Keratinocyte (primary cell): ENCODE results near the gene HSPA12B. TPM values are rescaled to one million over a fixed set of nuclear protein-coding genes. Genes with fewer than 3 reads are reported as not detected.

Experiments
- DNase-seq: peaks from one replicate; pipeline ENCODE4 v3.0.0-alpha.2; 2011; ENCODE audit warnings: low read depth, missing footprints, low spot score
- FAIRE-seq: peaks from 2 replicates; lab custom pipeline; 2011; peaks lifted over from hg19 to GRCh38; lab: Jason Lieb, UNC
- H2AFZ ChIP-seq: 2 replicates; pipeline ENCODE4 v1.6.0; 2012; ENCODE audit warnings: low read length, control low read depth, inconsistent platforms; ENCODE audit not compliant: control insufficient read depth
- H3K27ac ChIP-seq: 2 replicates; pipeline ENCODE4 v1.5.1; 2011; ENCODE audit warnings: low read length; ENCODE audit not compliant: control insufficient read depth, insufficient read depth
- H3K27me3 ChIP-seq: 3 replicates; pipeline ENCODE4 v1.6.0; 2011; ENCODE audit warnings: low read length; ENCODE audit not compliant: control insufficient read depth, insufficient read depth; ENCODE audit errors: extremely low read depth
- H3K36me3 ChIP-seq, 2 experiments: 2 replicates in 1 of 2; 3 replicates in 1 of 2; pipeline ENCODE4 v1.5.1; 2011; ENCODE audit warnings: low read length in 2 of 2, mild to moderate bottlenecking in 1 of 2; ENCODE audit not compliant: control insufficient read depth in 2 of 2, insufficient read depth in 2 of 2; ENCODE audit errors: extremely low read depth in 1 of 2
- H3K4me1 ChIP-seq: 3 replicates; pipeline ENCODE4 v1.5.1; 2011; ENCODE audit warnings: low read length; ENCODE audit not compliant: control insufficient read depth, insufficient read depth; ENCODE audit errors: extremely low read depth
- H3K4me2 ChIP-seq: 3 replicates; pipeline ENCODE4 v1.6.0; 2011; ENCODE audit warnings: low read depth, low read length; ENCODE audit not compliant: control insufficient read depth, insufficient read depth; ENCODE audit errors: extremely low read depth
- H3K4me3 ChIP-seq, 3 experiments: fragments of 200-600 bp in 1 of 3; sonication (generic) in 1 of 3; 2 replicates in 2 of 3; 3 replicates in 1 of 3; pipeline ENCODE4 v1.5.1; 2011 to 2016; ENCODE audit warnings: low read length in 3 of 3, mild to moderate bottlenecking in 3 of 3, control low read depth in 2 of 3, inconsistent platforms in 1 of 3, low read depth in 1 of 3, mixed read lengths in 1 of 3, mixed run types in 1 of 3, moderate library complexity in 1 of 3; ENCODE audit not compliant: control insufficient read depth in 2 of 3, insufficient read depth in 2 of 3; ENCODE audit errors: extremely low read depth in 1 of 3
- H3K79me2 ChIP-seq: 2 replicates; pipeline ENCODE4 v1.6.0; 2012; ENCODE audit warnings: low read length; ENCODE audit not compliant: control insufficient read depth, insufficient read depth
- H3K9ac ChIP-seq: 3 replicates; pipeline ENCODE4 v1.6.0; 2011; ENCODE audit warnings: low read length; ENCODE audit not compliant: control insufficient read depth, insufficient read depth; ENCODE audit errors: extremely low read depth
- H3K9me1 ChIP-seq: 3 replicates; pipeline ENCODE4 v1.6.0; 2011; ENCODE audit warnings: low read length; ENCODE audit not compliant: control insufficient read depth, insufficient read depth; ENCODE audit errors: extremely low read depth
- H3K9me3 ChIP-seq: 2 replicates; pipeline ENCODE4 v1.5.1; 2012; ENCODE audit warnings: low read depth, low read length; ENCODE audit not compliant: control insufficient read depth
- H4K20me1 ChIP-seq: 3 replicates; pipeline ENCODE4 v1.6.0; 2011; ENCODE audit warnings: low read length; ENCODE audit not compliant: control insufficient read depth, insufficient read depth; ENCODE audit errors: extremely low read depth
- EZH2 ChIP-seq: IDR thresholded peaks from one replicate; pipeline ENCODE4 v1.6.1; 2012; ENCODE audit warnings: inconsistent platforms, mild to moderate bottlenecking, low read length, moderate library complexity
- dilution Hi-C: fragments of 300-500 bp; cut with MboI; formaldehyde crosslinking; loops from one replicate; pipeline ENCODE4 v1.7.0; 2020; ENCODE audit warnings: low sequenced_read_pairs; ENCODE audit not compliant: extremely low pct_ligation_motif_present
- polyA plus RNA-seq, 5 experiments: library from polyadenylated mRNA; depleted of rRNA in 3 of 5; stranded (reverse) in 3 of 5; stranded (forward) in 1 of 5; unstranded in 1 of 5; fragments of >200 nt; gene quantifications; 1 replicate in 1 of 5; 2 replicates in 3 of 5; 3 replicates in 1 of 5; pipeline versions ENCODE4 v1.2.1 to v1.2.3, GENCODE V29; 2011 to 2012; ENCODE audit warnings: missing spikeins in 2 of 5, low read depth in 1 of 5, low replicate concordance in 1 of 5
- TF ChIP-seq, protein P1 (sequence below), 3 experiments: IDR thresholded peaks in 1 of 3; conservative IDR thresholded peaks in 1 of 3; optimal IDR thresholded peaks in 1 of 3; 2 replicates in 2 of 3; 3 replicates in 1 of 3; pipeline versions ENCODE3 to v1.5.1; 2011; ENCODE audit warnings: low read length in 3 of 3, mild to moderate bottlenecking in 3 of 3, moderate library complexity in 2 of 3, control low read depth in 1 of 3, inconsistent platforms in 1 of 3; ENCODE audit not compliant: insufficient read depth in 2 of 3; ENCODE audit errors: extremely low read depth in 1 of 3

HSPA12B gene
- polyA plus RNA-seq, 1 donor (not counting 4 experiments of a cell fraction or from before 2014, with no cell fraction given): not detected

DNA sequence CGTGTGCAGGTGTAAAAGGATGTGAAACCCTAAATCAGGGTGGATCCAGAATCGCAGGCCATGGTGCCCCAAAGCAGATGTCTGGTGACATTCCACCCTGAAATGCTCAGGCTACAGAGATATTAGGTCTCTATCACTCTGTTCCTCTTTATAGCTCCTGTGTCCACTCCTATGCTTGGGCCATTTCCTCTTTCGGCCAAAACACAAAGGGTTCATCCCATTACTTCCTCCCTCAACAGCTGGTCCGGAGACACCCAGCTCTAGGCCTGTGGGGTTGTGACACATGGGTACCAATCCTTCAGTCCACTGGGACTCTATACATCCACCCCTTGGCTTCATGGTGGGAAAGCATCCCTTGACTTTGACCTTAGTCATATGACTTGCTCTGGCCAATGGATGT is 18.4 kb upstream of the HSPA12B start:
- TF ChIP-seq EZH2: no peak
- no peaks in the 10 kb centered on the region for H3K36me3 ChIP-seq
- no peaks in the 10 kb centered on the region for H3K27me3 ChIP-seq
- dilution Hi-C loops: no loop called here
- H2AFZ ChIP-seq: no peak overlapping the region
- no peaks in the 10 kb centered on the region for H3K9me1 ChIP-seq
- H3K4me1 ChIP-seq: no peaks in the 10 kb centered on the region
- H3K79me2 ChIP-seq: no peaks in the 10 kb centered on the region
- no peak overlapping the region for H3K4me3 ChIP-seq
- FAIRE-seq (no peak), DNase-seq (no peak)
- H4K20me1 ChIP-seq: no peaks in the 10 kb centered on the region
- H3K9me3 ChIP-seq: no peaks in the 10 kb centered on the region
- no peak overlapping the region for H3K9ac ChIP-seq
- no peak overlapping the region for H3K27ac ChIP-seq
- no peak overlapping the region for H3K4me2 ChIP-seq

DNA sequence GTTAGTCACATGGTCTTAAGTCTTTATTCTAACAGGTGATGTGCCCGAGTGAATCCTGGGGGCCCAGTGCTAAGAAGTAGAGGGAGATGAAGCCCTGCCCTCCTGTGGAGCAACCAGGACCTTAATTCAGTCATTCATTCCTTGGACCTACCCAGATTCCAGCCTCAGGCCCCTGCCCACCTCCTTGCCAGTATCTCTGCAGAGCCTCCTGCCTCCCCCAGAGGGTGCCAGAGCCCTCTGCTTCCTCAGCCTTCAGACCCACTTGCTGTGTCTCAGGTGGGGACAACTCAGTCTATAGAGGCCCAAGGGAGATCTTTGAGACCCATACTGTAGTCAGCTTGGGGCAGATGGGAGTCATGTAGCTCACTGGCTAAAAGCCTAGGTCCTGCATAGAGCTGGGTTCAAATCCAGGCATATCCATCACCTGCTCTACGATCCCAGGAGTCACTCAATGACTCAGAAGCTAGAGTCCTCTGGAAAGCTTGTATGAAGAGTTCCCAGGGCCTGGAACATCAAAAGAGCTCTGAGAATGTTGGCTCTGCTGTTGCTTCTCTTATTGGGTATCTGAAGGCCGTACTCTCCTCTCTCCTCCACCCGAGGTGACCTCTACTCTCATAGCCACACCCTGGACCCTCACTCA is 16.2 kb upstream of the HSPA12B start:
- Histone ChIP-seq H3K9ac (no peak overlapping the region), H3K4me2 (no peak overlapping the region), H3K4me3 (no peak overlapping the region), H3K79me2 (no peaks in the 10 kb centered on the region), H3K27me3 (no peaks in the 10 kb centered on the region), H3K4me1 (no peaks in the 10 kb centered on the region), H4K20me1 (no peaks in the 10 kb centered on the region), H3K9me1 (no peaks in the 10 kb centered on the region), H2AFZ (no peak overlapping the region), H3K27ac (no peak overlapping the region), H3K36me3 (no peaks in the 10 kb centered on the region), H3K9me3 (no peaks in the 10 kb centered on the region)
- dilution Hi-C loops: no loop called here
- no peak for TF ChIP-seq EZH2
- TF ChIP-seq, protein P1, sequence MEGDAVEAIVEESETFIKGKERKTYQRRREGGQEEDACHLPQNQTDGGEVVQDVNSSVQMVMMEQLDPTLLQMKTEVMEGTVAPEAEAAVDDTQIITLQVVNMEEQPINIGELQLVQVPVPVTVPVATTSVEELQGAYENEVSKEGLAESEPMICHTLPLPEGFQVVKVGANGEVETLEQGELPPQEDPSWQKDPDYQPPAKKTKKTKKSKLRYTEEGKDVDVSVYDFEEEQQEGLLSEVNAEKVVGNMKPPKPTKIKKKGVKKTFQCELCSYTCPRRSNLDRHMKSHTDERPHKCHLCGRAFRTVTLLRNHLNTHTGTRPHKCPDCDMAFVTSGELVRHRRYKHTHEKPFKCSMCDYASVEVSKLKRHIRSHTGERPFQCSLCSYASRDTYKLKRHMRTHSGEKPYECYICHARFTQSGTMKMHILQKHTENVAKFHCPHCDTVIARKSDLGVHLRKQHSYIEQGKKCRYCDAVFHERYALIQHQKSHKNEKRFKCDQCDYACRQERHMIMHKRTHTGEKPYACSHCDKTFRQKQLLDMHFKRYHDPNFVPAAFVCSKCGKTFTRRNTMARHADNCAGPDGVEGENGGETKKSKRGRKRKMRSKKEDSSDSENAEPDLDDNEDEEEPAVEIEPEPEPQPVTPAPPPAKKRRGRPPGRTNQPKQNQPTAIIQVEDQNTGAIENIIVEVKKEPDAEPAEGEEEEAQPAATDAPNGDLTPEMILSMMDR (optimal IDR thresholded peaks at IDR 0.05 in 1 of 3, IDR thresholded peaks at IDR 0.05 in 1 of 3, conservative IDR thresholded peaks at IDR 0.05 in 1 of 3; ENCODE audit: extremely low read depth in 1 of 3, insufficient read depth in 2 of 3, low read length in 3 of 3): peak; percentile 76 to 80 (median 79)
- DNase-seq: no peak
- FAIRE-seq: no peak

DNA sequence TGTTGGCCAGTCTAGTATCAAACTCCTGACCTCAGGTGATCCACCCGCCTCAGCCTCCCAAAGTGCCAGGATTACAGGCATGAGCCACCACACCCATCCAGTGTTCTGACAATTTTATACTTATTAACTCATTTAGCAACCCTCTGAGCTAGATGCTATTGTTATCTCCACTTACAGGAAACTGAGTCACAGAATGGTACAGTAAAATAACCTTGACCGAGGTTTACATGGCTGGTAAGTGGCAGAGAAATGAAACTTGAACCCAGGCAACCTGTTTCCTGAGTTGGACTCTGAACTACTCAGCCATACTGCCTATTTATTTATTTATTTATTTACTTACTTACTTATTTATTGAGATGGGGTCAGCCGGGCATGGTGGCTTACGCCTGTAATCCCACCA is 13.4 kb upstream of the HSPA12B start:
- Histone ChIP-seq H4K20me1 (no peaks in the 10 kb centered on the region), H3K36me3 (no peaks in the 10 kb centered on the region), H3K9me3 (no peaks in the 10 kb centered on the region), H3K9ac (no peak overlapping the region), H3K9me1 (no peaks in the 10 kb centered on the region), H3K27me3 (no peaks in the 10 kb centered on the region), H3K4me1 (no peaks in the 10 kb centered on the region), H3K4me3 (no peak overlapping the region), H2AFZ (no peak overlapping the region), H3K79me2 (no peaks in the 10 kb centered on the region), H3K27ac (no peak overlapping the region), H3K4me2 (no peak overlapping the region)
- no peak for FAIRE-seq
- no peak for TF ChIP-seq EZH2
- TF ChIP-seq, protein P1 (optimal IDR thresholded peaks at IDR 0.05 in 1 of 3, IDR thresholded peaks at IDR 0.05 in 1 of 3, conservative IDR thresholded peaks at IDR 0.05 in 1 of 3; ENCODE audit: extremely low read depth in 1 of 3, insufficient read depth in 2 of 3, low read length in 3 of 3): no peak
- DNase-seq: no peak
- dilution Hi-C loops: no loop called here
